IMR-90 (cell line): ENCODE measurements around the gene PISD.

Source experiments
- CEBPB ChIP-seq: IDR thresholded peaks from 2 replicates; pipeline ENCODE4 v1.6.1; 2012; ENCODE audit warnings: low read depth, low read length, improper control_type of control experiment
- ELK1 ChIP-seq: fragments of 150-350 bp; IDR thresholded peaks from 2 replicates; pipeline ENCODE4 v1.6.1; 2016; ENCODE audit warnings: low read depth, mild to moderate bottlenecking, low read length, moderate library complexity, borderline replicate concordance
- MAZ ChIP-seq: IDR thresholded peaks from 2 replicates; pipeline ENCODE4 v1.6.1; 2012; ENCODE audit warnings: low read depth, mild to moderate bottlenecking, low read length, improper control_type of control experiment, moderate library complexity, borderline replicate concordance
- NFE2L2 ChIP-seq: fragments of 150-350 bp; IDR thresholded peaks from 2 replicates; pipeline ENCODE4 v1.6.1; 2016; ENCODE audit warnings: low read depth, mild to moderate bottlenecking, low read length
- POLR2A ChIP-seq: IDR thresholded peaks from 2 replicates; pipeline ENCODE4 v1.6.1; 2012; ENCODE audit warnings: mild to moderate bottlenecking, low read depth, low read length
- RAD21 ChIP-seq: IDR thresholded peaks from 2 replicates; pipeline ENCODE4 v1.6.1; 2012; ENCODE audit warnings: low read length, improper control_type of control experiment
- RCOR1 ChIP-seq: IDR thresholded peaks from 2 replicates; pipeline ENCODE4 v1.6.1; 2012; ENCODE audit warnings: mild to moderate bottlenecking, low read length, improper control_type of control experiment; ENCODE audit not compliant: insufficient replicate concordance
- RFX5 ChIP-seq: IDR thresholded peaks from 2 replicates; pipeline ENCODE4 v1.8.0; 2012; ENCODE audit warnings: low read depth, mild to moderate bottlenecking, low read length, moderate library complexity
- SMC3 ChIP-seq: fragments of 150-350 bp; IDR thresholded peaks from 2 replicates; pipeline ENCODE4 v1.6.1; 2016; ENCODE audit warnings: low read depth, mild to moderate bottlenecking, antibody characterized with exemption, low read length, moderate library complexity
- TF ChIP-seq, protein P1 (sequence below): conservative IDR thresholded peaks from 2 replicates; pipeline ENCODE4 v1.5.1; 2012; ENCODE audit warnings: mild to moderate bottlenecking, low read depth, low read length, improper control_type of control experiment

DNA sequence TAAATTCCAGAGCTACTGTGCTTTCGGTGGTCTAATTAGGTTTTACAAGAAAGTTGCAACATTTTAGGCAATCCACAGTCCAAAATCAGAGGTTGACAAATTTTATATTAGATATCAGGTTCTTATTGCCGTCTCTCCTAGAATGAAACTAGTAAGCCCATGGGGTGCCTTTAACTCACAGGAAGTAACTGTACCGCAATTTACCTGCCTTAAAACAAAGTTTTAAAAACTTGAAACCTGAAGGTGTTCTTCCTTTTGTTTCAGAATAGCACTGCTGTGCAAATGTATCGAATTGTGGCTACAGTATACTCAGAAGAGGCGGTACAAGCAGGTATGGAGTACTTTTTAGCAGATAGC is 77.2 kb downstream of the PISD start:
- TF ChIP-seq ELK1 (no peak), POLR2A (no peak), RCOR1 (no peak), NFE2L2 (no peak), SMC3 (no peak), MAZ (no peak), RFX5 (no peak), RAD21 (no peak), CEBPB (no peak)
- TF ChIP-seq, protein P1, sequence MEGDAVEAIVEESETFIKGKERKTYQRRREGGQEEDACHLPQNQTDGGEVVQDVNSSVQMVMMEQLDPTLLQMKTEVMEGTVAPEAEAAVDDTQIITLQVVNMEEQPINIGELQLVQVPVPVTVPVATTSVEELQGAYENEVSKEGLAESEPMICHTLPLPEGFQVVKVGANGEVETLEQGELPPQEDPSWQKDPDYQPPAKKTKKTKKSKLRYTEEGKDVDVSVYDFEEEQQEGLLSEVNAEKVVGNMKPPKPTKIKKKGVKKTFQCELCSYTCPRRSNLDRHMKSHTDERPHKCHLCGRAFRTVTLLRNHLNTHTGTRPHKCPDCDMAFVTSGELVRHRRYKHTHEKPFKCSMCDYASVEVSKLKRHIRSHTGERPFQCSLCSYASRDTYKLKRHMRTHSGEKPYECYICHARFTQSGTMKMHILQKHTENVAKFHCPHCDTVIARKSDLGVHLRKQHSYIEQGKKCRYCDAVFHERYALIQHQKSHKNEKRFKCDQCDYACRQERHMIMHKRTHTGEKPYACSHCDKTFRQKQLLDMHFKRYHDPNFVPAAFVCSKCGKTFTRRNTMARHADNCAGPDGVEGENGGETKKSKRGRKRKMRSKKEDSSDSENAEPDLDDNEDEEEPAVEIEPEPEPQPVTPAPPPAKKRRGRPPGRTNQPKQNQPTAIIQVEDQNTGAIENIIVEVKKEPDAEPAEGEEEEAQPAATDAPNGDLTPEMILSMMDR: no peak
